ENCODE measurements around the gene DSCAM. TPM values are rescaled to one million over a fixed set of nuclear protein-coding genes. Genes with fewer than 3 reads are reported as not detected.

Gene DSCAM
- total and polyA plus RNA-seq, 10 of the 15 experiments (the other 5 are each of a cell fraction or from before 2014, with no cell fraction given): not detected

- TF ChIP-seq ZBED1 (IDR thresholded peaks at IDR 0.05; ENCODE audit: borderline replicate concordance): no peak
- no peak for TF ChIP-seq STAT3 (IDR thresholded peaks at IDR 0.05; ENCODE audit: low read depth, low read length)
- no peak for TF ChIP-seq IRF4 (IDR thresholded peaks at IDR 0.05; ENCODE audit: low read depth, low read length)
- no peak for TF ChIP-seq YBX1 (IDR thresholded peaks at IDR 0.05)
- TF ChIP-seq GABPA (IDR thresholded peaks at IDR 0.05; ENCODE audit: low read depth): no peak
- TF ChIP-seq SP1 (IDR thresholded peaks at IDR 0.05; ENCODE audit: low read depth, low read length): no peak
- Histone ChIP-seq H3K36me3 (ENCODE audit: control insufficient read depth in 2 of 2, insufficient read depth in 2 of 2, low read length in 1 of 2) (no peaks in the 10 kb centered on the region), H3K9ac (ENCODE audit: control insufficient read depth, insufficient read depth, low read length) (no peak overlapping the region), H2AFZ (ENCODE audit: control insufficient read depth, low read depth, low read length) (no peak overlapping the region), H3K4me1 (ENCODE audit: control insufficient read depth, insufficient read depth, low read length) (no peaks in the 10 kb centered on the region), H4K20me1 (ENCODE audit: control insufficient read depth, insufficient read depth) (no peaks in the 10 kb centered on the region), H3K79me2 (ENCODE audit: control insufficient read depth, insufficient read depth, low read length) (no peaks in the 10 kb centered on the region), H3K4me3 (no peak overlapping the region), H3K27me3 (replicated peaks in 1 of 2; ENCODE audit: control insufficient read depth in 2 of 2, insufficient read depth in 2 of 2, low read length in 1 of 2) (no peaks in the 10 kb centered on the region), H3K9me3 (replicated peaks; ENCODE audit: control insufficient read depth, insufficient read depth, low read length) (no peaks in the 10 kb centered on the region; the same call in 2 of the 3 replicates), H3K27ac (ENCODE audit: control insufficient read depth, insufficient read depth) (no peak overlapping the region), H3K4me2 (ENCODE audit: control insufficient read depth, insufficient read depth) (no peak overlapping the region)
- in situ Hi-C loops (cut with MboI) (no loop called here), intact Hi-C loops (cut with micrococcal nuclease; ENCODE audit: unreplicated experiment) (no loop called here)
- ChIA-PET SMC1A (ENCODE audit: uncharacterized antibody, unreplicated experiment) (no interaction called here), RAD21 (ENCODE audit: unreplicated experiment) (no interaction called here), CTCF (no interaction called here), POLR2A (no interaction called here)
- DNase-seq (ENCODE audit: low read depth, low spot score): no peak
- ATAC-seq: no peak
- WGBS (ENCODE audit: insufficient coverage, insufficient replicate concordance, low lambda C conversion rate, missing lambda C conversion rate): 43% methylated on average over 7 of the region's 7 CpGs
- no peak for FAIRE-seq
- BruUV-seq (replicated peaks): no TSS peak
Measured at GRCh38 chr21:40641042-40641441, 205.9 kb downstream of the DSCAM start.

GRCh38 chr21:40640266-40640789 lies 206.6 kb downstream of the DSCAM start:
- Histone ChIP-seq H3K27ac (ENCODE audit: control insufficient read depth, insufficient read depth) (no peak overlapping the region), H3K27me3 (replicated peaks in 1 of 2; ENCODE audit: control insufficient read depth in 2 of 2, insufficient read depth in 2 of 2, low read length in 1 of 2) (no peaks in the 10 kb centered on the region), H3K4me2 (ENCODE audit: control insufficient read depth, insufficient read depth) (no peak overlapping the region), H4K20me1 (ENCODE audit: control insufficient read depth, insufficient read depth) (no peaks in the 10 kb centered on the region), H3K36me3 (ENCODE audit: control insufficient read depth in 2 of 2, insufficient read depth in 2 of 2, low read length in 1 of 2) (no peaks in the 10 kb centered on the region), H3K79me2 (ENCODE audit: control insufficient read depth, insufficient read depth, low read length) (no peaks in the 10 kb centered on the region), H3K9ac (ENCODE audit: control insufficient read depth, insufficient read depth, low read length) (no peak overlapping the region), H2AFZ (ENCODE audit: control insufficient read depth, low read depth, low read length) (no peak overlapping the region), H3K4me3 (no peak overlapping the region), H3K4me1 (ENCODE audit: control insufficient read depth, insufficient read depth, low read length) (no peaks in the 10 kb centered on the region), H3K9me3 (replicated peaks; ENCODE audit: control insufficient read depth, insufficient read depth, low read length) (no peaks in the 10 kb centered on the region; the same call in 2 of the 3 replicates)
- TF ChIP-seq ETV6 (conservative IDR thresholded peaks at IDR 0.05 in 1 of 2, IDR thresholded peaks at IDR 0.05 in 1 of 2; ENCODE audit: borderline replicate concordance in 1 of 2, low read depth in 1 of 2): no peak
- TF ChIP-seq SUPT20H (IDR thresholded peaks at IDR 0.05; ENCODE audit: borderline replicate concordance, control insufficient read depth, low read depth, low read length): no peak
- SMC1A ChIA-PET (ENCODE audit: uncharacterized antibody, unreplicated experiment): no interaction called here
- in situ Hi-C loops (cut with MboI) (no loop called here), intact Hi-C loops (cut with micrococcal nuclease; ENCODE audit: unreplicated experiment) (no loop called here)
- POLR2A ChIA-PET: no interaction called here
- ATAC-seq (no peak), FAIRE-seq (no peak), DNase-seq (ENCODE audit: low read depth, low spot score) (no peak)
- CTCF ChIA-PET: no interaction called here
- RAD21 ChIA-PET (ENCODE audit: unreplicated experiment): no interaction called here
- BruUV-seq (replicated peaks): no TSS peak
- WGBS (ENCODE audit: insufficient coverage, insufficient replicate concordance, low lambda C conversion rate, missing lambda C conversion rate): 6% methylated on average over 9 of the region's 9 CpGs

Data from GM12878 (cell line).